ENCODE measurements around the gene CDK14. TPM values are rescaled to one million over a fixed set of nuclear protein-coding genes. Genes with fewer than 3 reads are reported as not detected.
"Not testable (repeated sequence)": the region's sequence is repeated elsewhere in the genome, so short reads cannot be mapped to it uniquely, and the experiment has no call there.

The CDK14 gene
- total RNA-seq, 1 donor from 2014 or later = 131 TPM

DNA sequence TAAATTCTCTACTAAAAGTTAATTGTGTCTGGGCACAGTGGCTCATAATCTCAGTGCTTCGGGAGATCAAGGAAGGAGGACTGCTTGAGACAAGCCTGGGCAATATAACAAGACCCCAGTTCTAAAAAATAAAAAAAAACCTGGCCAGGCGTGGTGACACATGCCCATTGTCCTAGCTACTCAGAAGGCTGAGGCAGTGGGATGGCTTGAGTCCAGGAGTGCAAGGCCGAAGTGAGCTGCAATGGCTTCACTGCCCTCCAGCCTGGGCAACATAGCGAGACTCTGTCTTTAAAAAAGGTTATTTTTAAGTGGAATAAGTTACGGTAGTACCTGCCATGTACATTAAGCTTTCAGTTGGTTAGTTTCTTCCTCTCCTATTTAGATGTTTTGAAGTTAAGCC, 28.9 kb downstream of the CDK14 start:
- no peak for DNase-seq (ENCODE audit: extremely low spot score, unreplicated experiment)
- TF ChIP-seq, protein P1, sequence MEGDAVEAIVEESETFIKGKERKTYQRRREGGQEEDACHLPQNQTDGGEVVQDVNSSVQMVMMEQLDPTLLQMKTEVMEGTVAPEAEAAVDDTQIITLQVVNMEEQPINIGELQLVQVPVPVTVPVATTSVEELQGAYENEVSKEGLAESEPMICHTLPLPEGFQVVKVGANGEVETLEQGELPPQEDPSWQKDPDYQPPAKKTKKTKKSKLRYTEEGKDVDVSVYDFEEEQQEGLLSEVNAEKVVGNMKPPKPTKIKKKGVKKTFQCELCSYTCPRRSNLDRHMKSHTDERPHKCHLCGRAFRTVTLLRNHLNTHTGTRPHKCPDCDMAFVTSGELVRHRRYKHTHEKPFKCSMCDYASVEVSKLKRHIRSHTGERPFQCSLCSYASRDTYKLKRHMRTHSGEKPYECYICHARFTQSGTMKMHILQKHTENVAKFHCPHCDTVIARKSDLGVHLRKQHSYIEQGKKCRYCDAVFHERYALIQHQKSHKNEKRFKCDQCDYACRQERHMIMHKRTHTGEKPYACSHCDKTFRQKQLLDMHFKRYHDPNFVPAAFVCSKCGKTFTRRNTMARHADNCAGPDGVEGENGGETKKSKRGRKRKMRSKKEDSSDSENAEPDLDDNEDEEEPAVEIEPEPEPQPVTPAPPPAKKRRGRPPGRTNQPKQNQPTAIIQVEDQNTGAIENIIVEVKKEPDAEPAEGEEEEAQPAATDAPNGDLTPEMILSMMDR (IDR thresholded peaks at IDR 0.05) = no peak

DNA sequence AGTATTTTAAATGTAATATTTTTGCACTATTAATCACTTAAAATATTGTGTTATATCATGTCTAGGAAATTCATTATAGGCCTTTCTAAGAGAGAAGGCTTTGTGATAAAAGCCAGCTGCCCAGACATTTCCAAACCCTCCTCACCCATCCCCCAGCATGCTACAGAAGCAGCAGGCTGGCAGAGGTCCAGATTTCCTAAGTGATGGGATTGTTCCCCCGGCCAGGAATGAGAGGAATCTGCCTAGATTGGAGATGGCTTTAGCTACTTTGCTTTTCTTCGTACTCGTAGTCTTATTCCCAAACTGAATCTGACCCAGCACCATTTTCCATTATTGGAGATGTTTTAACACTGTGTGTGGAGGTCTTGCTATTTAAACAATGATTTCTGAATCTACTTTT, 29.4 kb downstream of the CDK14 start:
- no peak for DNase-seq (ENCODE audit: extremely low spot score, unreplicated experiment)
- peaks cover 63% of the 10 kb centered on the region for H3K4me1 Mint-ChIP-seq (ENCODE audit: unreplicated experiment)
- TF ChIP-seq, protein P1 (IDR thresholded peaks at IDR 0.05) = no peak
- no peaks in the 10 kb centered on the region for H3K36me3 Mint-ChIP-seq (ENCODE audit: unreplicated experiment)
- H3K9me3 Mint-ChIP-seq (ENCODE audit: unreplicated experiment) = no peaks in the 10 kb centered on the region
- H3K4me3 Mint-ChIP-seq (ENCODE audit: unreplicated experiment) = peak overlapping the region; percentile 53
- H3K27ac Mint-ChIP-seq (ENCODE audit: unreplicated experiment) = peak overlapping the region; percentile 83
- H3K27me3 Mint-ChIP-seq (ENCODE audit: unreplicated experiment) = no peaks in the 10 kb centered on the region

More for the DNA sequence above, 28.9 kb downstream of the CDK14 start:
- Mint-ChIP-seq H3K36me3 (ENCODE audit: unreplicated experiment) (no peaks in the 10 kb centered on the region), H3K9me3 (ENCODE audit: unreplicated experiment) (no peaks in the 10 kb centered on the region), H3K27me3 (ENCODE audit: unreplicated experiment) (no peaks in the 10 kb centered on the region), H3K4me1 (ENCODE audit: unreplicated experiment) (peaks cover 63% of the 10 kb centered on the region), H3K4me3 (ENCODE audit: unreplicated experiment) (no peak overlapping the region), H3K27ac (ENCODE audit: unreplicated experiment) (peak overlapping the region; percentile 83)

DNA sequence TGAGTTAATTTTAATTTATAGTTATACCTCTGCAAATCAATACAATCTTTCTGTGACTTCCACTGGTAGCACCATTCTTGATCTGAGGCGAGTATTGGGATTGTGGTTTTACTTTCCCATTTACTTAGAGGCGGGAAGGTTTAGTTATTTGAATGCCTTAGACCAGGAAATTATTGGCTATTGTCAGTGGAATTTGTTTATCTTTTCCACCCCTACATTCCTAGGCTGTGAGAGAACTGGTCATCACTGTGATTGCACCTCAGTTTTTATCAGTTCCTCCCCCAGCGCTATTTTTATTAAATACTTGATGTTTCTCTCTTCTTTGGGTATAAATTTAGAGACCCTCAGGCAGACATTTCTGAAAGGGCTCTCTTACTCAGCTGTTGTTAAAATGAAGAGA, 29.9 kb downstream of the CDK14 start:
- H3K4me1 Mint-ChIP-seq (ENCODE audit: unreplicated experiment) = peaks cover 63% of the 10 kb centered on the region

DNA sequence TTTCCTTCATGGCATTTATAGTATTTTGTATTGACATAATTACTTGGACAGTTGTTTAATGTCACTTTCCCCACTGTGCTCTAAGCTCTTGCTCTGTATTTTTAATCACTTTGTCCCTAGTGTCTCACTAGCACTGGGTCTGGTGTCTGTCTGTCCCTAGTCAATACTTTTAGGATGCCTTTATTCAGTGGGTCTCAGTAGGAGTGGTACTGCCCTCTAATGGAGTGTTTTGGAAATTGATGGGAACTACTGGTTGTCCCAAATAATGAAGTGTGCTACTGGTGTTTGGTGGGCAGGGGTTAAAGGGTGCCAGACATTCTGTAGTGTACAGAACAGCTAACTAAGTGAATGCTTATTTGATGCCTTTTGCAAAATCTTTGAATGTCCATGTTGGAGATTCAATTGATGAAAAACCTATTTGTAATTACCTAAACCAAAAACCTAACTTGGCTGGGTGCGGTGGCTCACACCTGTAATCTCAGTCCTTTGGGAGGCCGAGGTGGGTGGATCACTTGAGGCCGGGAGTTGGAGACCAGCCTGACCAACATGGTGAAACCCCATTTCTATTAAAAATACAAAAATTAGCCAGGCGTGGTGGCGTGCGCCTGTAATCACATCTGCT, 33.3 kb downstream of the CDK14 start:
- Mint-ChIP-seq H3K4me1 (ENCODE audit: unreplicated experiment) (peaks cover 34% of the 10 kb centered on the region), H3K9me3 (ENCODE audit: unreplicated experiment) (no peaks in the 10 kb centered on the region), H3K27ac (ENCODE audit: unreplicated experiment) (peak overlapping the region; percentile 6), H3K36me3 (ENCODE audit: unreplicated experiment) (peaks cover 11% of the 10 kb centered on the region), H3K27me3 (ENCODE audit: unreplicated experiment) (no peaks in the 10 kb centered on the region), H3K4me3 (ENCODE audit: unreplicated experiment) (no peak overlapping the region)
- DNase-seq (ENCODE audit: extremely low spot score, unreplicated experiment) = no peak
- TF ChIP-seq, protein P1 (IDR thresholded peaks at IDR 0.05) = peak; percentile 68

More for the DNA sequence above, 29.9 kb downstream of the CDK14 start:
- TF ChIP-seq, protein P1 (IDR thresholded peaks at IDR 0.05) = no peak
- DNase-seq (ENCODE audit: extremely low spot score, unreplicated experiment) = no peak
- H3K27me3 Mint-ChIP-seq (ENCODE audit: unreplicated experiment) = no peaks in the 10 kb centered on the region
- H3K9me3 Mint-ChIP-seq (ENCODE audit: unreplicated experiment) = no peaks in the 10 kb centered on the region
- peak overlapping the region; percentile 83 for H3K27ac Mint-ChIP-seq (ENCODE audit: unreplicated experiment)
- peaks cover under 1% of the 10 kb centered on the region for H3K36me3 Mint-ChIP-seq (ENCODE audit: unreplicated experiment)
- H3K4me3 Mint-ChIP-seq (ENCODE audit: unreplicated experiment) = peak overlapping the region; percentile 53

DNA sequence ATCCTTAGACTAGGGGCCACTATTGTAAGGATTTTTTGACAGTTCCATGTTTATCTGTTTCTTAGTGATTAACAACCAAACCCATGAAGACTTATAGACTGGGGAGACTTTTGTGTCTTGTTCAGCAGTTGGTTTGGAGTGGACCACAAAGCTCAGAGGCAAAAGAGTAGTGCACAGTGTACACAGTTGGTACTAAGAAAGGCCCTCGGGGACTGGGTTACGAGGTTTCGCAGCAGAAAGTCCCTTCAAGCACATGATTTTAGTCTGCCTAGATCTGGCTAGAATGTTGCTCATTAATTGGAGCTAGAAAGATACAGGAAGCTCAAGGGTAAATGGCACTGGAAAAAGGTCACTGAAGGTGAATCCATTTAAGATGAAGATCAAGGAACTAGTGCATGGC, 35.4 kb downstream of the CDK14 start:
- no peaks in the 10 kb centered on the region for H3K27me3 Mint-ChIP-seq (ENCODE audit: unreplicated experiment)

DNA sequence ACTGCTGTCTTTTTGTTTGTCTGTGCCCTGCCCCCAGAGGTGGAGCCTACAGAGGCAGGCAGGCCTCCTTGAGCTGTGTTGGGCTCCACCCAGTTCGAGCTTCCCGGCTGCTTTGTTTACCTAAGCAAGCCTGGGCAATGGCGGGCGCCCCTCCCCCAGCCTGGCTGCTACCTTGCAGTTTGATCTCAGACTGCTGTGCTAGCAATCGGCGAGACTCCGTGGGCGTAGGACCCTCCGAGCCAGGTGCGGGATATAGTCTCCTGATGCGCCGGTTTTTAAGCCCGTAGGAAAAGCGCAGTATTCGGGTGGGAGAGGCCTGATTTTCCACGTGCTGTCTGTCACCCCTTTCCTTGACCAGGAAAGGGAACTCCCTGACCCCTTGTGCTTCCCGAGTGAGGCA, 43.6 kb downstream of the CDK14 start:
- H3K4me3 Mint-ChIP-seq (ENCODE audit: unreplicated experiment); DNase-seq (ENCODE audit: extremely low spot score, unreplicated experiment); H3K27me3 Mint-ChIP-seq (ENCODE audit: unreplicated experiment); H3K4me1 Mint-ChIP-seq (ENCODE audit: unreplicated experiment); H3K27ac Mint-ChIP-seq (ENCODE audit: unreplicated experiment): not testable (repeated sequence)
- H3K9me3 Mint-ChIP-seq (ENCODE audit: unreplicated experiment) = peaks cover 35% of the 10 kb centered on the region
- peaks cover 33% of the 10 kb centered on the region for H3K36me3 Mint-ChIP-seq (ENCODE audit: unreplicated experiment)

More for the DNA sequence above, 35.4 kb downstream of the CDK14 start:
- Mint-ChIP-seq H3K36me3 (ENCODE audit: unreplicated experiment) (peaks cover 11% of the 10 kb centered on the region), H3K4me3 (ENCODE audit: unreplicated experiment) (no peak overlapping the region), H3K9me3 (ENCODE audit: unreplicated experiment) (no peaks in the 10 kb centered on the region), H3K4me1 (ENCODE audit: unreplicated experiment) (peaks cover 13% of the 10 kb centered on the region), H3K27ac (ENCODE audit: unreplicated experiment) (no peak overlapping the region)
- TF ChIP-seq, protein P1 (IDR thresholded peaks at IDR 0.05) = no peak
- no peak for DNase-seq (ENCODE audit: extremely low spot score, unreplicated experiment)

Data from osteocyte (in vitro differentiated cells).